Ovary (tissue), 3 donors: ENCODE results near the gene NDUFB11.

Experiments
- EP300 ChIP-seq: sonication (generic); formaldehyde crosslinking; IDR thresholded peaks from one replicate; pipeline ENCODE4 v1.6.1; 2017; ENCODE audit warnings: antibody characterized with exemption
- POLR2A ChIP-seq: fragments of 450-650 bp; IDR thresholded peaks from one replicate; pipeline ENCODE4 v1.6.1; 2017; ENCODE audit warnings: antibody characterized with exemption, mild to moderate bottlenecking, moderate library complexity
- TF ChIP-seq, protein P1 (sequence below), 3 donors: fragments of 450-650 bp in 2 of 3; fragments of 200-600 bp in 1 of 3; IDR thresholded peaks; one replicate each; pipeline versions ENCODE4 v1.5.1 to v1.8.0; 2016 to 2022; ENCODE audit warnings: antibody characterized with exemption in 3 of 3, mild to moderate bottlenecking in 1 of 3
- donor health status: DM: no; HTN: no; CAD: no.

DNA sequence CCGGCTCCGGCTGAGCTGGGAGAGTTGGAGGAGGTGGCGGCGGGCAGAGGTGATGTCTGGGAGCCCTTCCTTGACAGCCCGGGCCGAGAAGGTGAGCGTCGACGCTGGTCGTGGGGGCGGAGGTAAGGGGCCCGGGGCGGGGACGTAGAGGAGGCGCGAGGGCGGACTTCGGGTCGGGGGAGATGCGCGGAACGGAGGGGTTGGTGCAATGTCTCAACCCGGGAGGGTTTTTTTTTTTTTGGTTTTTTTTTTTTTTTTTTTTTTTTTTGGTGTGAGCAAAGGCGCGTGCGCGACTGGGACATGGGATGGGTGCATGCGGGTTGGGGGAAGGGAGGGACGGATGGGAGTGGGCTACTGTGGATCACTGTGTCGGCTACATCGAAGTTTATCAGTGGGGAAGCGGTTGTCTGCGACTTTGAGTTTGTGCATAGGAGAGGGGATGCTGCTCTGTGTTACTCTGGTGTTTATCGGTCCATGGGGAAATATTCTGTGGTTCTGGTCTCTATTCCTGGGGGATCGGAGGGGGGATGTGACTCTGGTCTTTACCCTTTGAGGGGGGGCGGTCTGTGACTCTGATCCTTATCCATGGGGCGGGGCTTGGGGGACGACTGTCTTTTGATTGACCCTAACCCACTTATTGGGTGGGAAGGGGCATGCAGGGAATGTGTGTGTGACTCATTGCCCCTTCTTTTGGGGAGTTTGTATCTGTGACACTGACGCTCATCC, 1.1 kb upstream of the NDUFB11 start:
- TF ChIP-seq EP300 (no peak), POLR2A (no peak)
- TF ChIP-seq, protein P1, sequence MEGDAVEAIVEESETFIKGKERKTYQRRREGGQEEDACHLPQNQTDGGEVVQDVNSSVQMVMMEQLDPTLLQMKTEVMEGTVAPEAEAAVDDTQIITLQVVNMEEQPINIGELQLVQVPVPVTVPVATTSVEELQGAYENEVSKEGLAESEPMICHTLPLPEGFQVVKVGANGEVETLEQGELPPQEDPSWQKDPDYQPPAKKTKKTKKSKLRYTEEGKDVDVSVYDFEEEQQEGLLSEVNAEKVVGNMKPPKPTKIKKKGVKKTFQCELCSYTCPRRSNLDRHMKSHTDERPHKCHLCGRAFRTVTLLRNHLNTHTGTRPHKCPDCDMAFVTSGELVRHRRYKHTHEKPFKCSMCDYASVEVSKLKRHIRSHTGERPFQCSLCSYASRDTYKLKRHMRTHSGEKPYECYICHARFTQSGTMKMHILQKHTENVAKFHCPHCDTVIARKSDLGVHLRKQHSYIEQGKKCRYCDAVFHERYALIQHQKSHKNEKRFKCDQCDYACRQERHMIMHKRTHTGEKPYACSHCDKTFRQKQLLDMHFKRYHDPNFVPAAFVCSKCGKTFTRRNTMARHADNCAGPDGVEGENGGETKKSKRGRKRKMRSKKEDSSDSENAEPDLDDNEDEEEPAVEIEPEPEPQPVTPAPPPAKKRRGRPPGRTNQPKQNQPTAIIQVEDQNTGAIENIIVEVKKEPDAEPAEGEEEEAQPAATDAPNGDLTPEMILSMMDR (IDR thresholded peaks at IDR 0.05) = no peak
